NCI-H2171 treated with DMSO at 0.1 percent for 48 hours (cell line): Measurements from ENCODE around the gene POU6F2.
"Not testable (repeated sequence)": the region's sequence is repeated elsewhere in the genome, so short reads cannot be mapped to it uniquely, and the experiment has no call there.

Experiments used
- DNase-seq: peaks from one replicate; lab custom pipeline; 2025; lab: John Stamatoyannopoulos, UW

The POU6F2 gene

DNA sequence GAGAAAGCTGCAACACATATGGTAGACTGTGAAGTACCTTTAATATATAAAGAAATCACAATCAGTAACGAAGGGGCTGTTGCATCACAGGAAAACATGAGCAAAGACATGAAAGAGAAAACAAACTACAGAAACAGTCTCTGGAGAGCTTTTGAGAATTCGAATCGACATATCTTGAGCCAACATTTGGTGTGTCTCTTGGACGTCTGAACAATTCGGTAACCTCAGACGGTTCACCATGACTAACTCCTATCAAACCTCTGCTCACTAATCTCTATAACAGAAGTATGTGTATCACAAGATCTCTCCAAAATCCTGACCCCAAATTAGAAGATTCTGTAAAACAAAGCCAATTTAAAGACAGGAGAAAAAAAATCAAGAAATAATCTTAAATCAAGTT, 326.5 kb downstream of the POU6F2 start:
- no peak for DNase-seq

- no peak for DNase-seq
Measured at GRCh38 chr7:39304668-39305405, 327.1 kb downstream of the POU6F2 start.

DNA sequence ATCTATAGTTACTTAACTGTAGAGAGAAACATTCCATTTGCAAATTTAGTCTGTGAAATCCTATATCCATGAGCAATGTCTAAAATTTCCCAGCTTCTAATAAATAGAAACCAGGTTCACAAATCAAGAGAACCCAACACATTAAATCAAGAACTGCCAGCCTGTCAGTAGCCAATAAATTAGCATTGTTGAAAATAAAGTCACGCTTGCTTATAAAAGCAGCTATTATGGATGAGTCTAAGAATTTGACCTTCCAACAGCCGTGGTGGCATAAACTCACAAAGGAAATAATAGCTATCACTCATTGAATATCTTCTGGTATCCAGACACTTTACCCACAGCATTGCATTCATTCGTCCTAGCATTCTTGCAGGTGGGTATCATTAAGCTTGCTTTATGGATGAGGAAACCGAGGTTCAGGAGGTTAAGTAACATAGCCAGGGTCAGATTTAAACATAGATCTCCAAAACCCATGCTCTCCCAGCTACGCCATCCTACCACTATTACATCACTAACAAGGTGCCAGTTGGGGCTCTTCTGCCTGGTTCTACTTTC, 328.4 kb downstream of the POU6F2 start:
- no peak for DNase-seq

GRCh38 chr7:39310699-39311098, 333.0 kb downstream of the POU6F2 start:
- no peak for DNase-seq

GRCh38 chr7:39312254-39312989, 334.7 kb downstream of the POU6F2 start:
- DNase-seq: no peak

DNA sequence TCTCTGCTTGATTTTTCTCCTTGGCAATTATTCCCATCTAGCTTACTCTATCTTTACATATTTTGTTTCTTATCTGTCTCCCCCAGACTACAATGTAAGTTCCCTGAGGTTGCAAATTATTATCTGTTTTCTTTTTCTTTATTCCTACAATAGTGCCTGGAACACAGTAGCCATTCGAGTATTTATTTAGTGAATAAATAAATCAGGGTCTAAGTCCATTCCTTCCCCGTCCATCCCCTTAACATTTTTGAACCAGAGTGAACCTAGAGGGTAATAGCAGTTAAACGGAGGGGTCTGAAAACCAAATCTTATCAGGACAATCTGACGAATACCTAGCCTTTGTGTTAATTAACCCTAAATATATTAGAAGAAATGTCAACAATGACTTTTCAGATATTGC, 335.7 kb downstream of the POU6F2 start:
- DNase-seq: no peak

- no peak for DNase-seq
Measured at GRCh38 chr7:39313974-39314373, 336.3 kb downstream of the POU6F2 start.

- no peak for DNase-seq
Measured at GRCh38 chr7:39317107-39317506, 339.4 kb downstream of the POU6F2 start.

DNA sequence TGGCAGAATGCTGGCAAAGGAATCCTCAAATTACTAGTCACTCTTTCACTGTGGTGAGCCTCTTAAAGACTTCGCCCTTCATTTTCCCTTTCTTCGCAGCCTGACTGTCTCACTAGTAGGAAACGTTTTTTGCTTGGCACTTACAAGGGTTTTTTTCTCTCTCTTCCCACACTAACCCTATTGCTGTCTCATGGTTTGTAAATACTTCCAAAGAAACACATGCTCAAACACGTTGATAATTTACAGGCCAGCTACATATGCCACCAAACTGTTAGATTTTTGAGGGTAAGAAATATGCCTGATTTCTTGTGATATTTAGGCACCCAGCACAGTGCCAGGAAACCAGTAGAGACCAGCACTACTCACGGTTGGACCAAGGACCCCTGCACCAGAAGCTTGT, 340.2 kb downstream of the POU6F2 start:
- no peak for DNase-seq

- no peak for DNase-seq
Measured at GRCh38 chr7:39321245-39321644, 343.5 kb downstream of the POU6F2 start.

DNA sequence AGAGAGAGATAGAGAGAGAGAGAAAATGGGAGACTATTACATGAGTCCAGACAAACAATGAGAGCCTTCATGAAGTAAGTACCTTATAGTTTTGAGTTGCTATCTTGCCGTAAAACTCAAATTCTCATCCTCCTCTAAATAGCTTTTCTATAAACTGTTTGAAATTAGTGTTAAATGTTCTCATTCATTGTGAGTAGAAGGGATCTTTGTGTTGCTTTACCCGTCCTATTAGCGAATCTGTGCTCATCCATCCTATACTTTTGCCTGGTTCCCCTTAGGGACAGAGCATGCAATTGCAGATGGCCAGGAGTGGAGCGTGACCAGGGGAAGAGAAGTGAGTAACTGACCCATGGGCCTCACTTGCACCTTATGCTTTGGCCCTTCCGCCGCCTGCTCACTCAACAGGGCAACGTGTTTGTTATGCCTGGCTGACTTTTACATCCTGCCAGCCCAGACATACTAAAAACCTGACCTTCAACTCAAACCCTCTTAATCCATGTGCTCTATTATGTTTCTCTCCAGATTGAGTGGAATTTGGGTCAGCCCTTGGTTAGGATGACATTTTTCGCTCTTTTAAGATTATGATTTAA, 344.3 kb downstream of the POU6F2 start:
- no peak for DNase-seq

GRCh38 chr7:39324139-39324760, 346.5 kb downstream of the POU6F2 start:
- no peak for DNase-seq

- not testable (repeated sequence) for DNase-seq
Measured at GRCh38 chr7:39331607-39332006, 353.9 kb downstream of the POU6F2 start.

GRCh38 chr7:39332142-39332541, 354.4 kb downstream of the POU6F2 start:
- no peak for DNase-seq

DNA sequence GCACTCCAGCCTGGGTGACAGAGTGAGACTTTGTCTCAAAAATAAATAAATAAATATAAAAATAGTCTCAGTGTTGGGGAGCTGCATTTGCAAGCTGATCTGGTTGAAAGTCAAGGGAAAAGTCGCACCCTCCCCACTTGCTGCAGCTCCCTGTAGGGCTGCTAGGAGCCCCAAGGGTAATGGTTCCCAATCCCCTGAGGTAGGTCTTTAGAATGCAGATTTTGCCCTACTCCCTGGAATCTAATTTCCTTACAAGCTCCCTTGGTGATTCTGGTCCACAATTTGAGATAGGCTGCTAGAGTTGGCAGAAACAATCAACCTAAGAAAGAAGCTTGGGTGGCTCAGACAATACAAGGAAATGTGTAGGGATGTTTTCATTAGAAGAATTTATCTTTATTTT, 356.0 kb downstream of the POU6F2 start:
- no peak for DNase-seq

GRCh38 chr7:39336442-39336841, 358.7 kb downstream of the POU6F2 start:
- no peak for DNase-seq

DNA sequence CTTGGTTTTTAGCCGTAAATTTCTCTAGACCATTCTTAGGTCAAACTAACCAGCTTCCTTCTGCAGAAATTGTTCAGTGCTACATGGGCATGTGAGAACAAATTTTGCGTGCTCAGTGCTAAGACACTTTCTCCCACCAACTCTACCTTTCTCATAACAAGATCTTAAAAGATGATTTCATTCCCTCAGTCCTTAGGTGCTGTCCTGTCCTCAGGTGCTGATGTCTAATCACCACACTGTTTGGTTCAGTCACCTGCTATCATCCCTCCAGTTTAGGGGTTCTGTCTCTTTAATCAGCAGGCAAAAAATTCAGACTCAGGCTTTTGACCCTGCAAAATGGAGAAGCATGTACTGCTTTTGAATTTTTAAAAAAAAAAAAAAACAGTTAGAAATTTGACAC, 361.0 kb downstream of the POU6F2 start:
- DNase-seq: peak; percentile 24

- no peak for DNase-seq
Measured at GRCh38 chr7:39339591-39339990, 361.9 kb downstream of the POU6F2 start.

- DNase-seq: no peak
Measured at GRCh38 chr7:39341083-39341482, 363.4 kb downstream of the POU6F2 start.

DNA sequence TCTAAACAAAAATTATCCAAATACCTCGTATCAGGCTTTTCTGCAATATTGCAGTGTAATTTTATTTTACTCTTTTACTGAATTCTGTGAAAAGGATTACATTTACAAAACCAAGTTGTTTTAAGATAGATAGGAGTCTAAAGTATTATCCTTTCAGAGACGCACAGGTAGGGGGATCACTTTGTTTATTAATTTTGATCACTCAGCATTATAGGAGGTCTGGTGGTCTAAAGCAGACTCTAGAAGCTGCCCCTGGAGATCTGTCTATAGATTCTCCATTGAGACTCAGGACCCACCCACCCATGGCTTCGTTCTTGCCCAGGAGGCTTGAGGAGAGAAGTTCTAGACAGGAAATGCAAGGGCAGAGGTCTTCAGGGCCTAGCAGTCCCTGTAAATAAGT, 365.1 kb downstream of the POU6F2 start:
- DNase-seq: no peak

DNA sequence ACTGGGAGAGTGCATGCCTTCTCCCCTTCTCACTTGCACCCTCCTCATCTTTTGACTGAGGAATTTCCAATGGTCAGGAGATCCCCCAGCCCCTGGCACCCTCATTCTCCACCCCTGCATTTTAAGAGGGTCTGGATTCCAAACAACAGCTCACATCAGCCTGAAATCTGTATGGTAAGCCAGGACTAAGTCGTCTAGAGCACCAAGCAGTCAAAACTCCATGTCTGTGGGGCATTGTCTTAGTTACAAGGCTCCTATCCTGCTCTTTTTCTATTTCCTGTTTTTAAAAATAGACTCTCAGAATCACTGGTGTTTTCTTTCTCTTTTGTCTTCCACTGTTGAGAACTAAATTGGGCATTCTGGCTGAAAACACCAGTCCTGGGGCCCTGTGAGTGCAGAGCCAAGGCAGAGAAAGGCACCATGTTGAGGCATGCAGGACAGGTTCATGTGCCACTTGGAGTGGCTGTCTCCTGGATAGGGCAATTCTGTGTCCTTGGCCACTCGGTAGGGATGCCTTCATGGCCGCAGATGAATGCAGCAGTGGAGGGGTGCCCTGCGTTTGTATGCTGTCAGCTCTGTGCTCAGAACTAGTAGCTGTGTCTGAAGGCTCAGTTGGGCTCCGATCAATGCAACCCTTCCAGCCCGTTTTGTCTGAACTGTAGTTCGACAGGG, 371.9 kb downstream of the POU6F2 start:
- no peak for DNase-seq
